Stimulated activated CD8-positive, alpha-beta memory T cell treated with anti-CD3 and anti-CD28 coated beads, Interleukin-7, amount 100 ng/mL, for 48 hours (primary cell): ENCODE data around the gene CDK6.

Source experiments
- DNase-seq, 2 donors: peaks; one replicate each; pipeline ENCODE4 v3.0.0-alpha.2; 2020; ENCODE audit warnings: low read depth in 1 of 2; ENCODE audit errors: extremely low read depth in 1 of 2

Gene CDK6

GRCh38 chr7:92631067-92631849 lies 205.1 kb downstream of the CDK6 start:
- peak in 1 of 2 donors; percentile 70 for DNase-seq

GRCh38 chr7:92629779-92630178 lies 206.6 kb downstream of the CDK6 start:
- no peak for DNase-seq

- no peak for DNase-seq
Observed at GRCh38 chr7:92627956-92628355, 208.4 kb downstream of the CDK6 start.

- no peak for DNase-seq
Observed at GRCh38 chr7:92626281-92626809, 210.0 kb downstream of the CDK6 start.

GRCh38 chr7:92625617-92626016 lies 210.8 kb downstream of the CDK6 start:
- no peak for DNase-seq

GRCh38 chr7:92624298-92624996 lies 211.9 kb downstream of the CDK6 start:
- no peak for DNase-seq

GRCh38 chr7:92623544-92623943 lies 212.8 kb downstream of the CDK6 start:
- no peak for DNase-seq

GRCh38 chr7:92622685-92623084 lies 213.7 kb downstream of the CDK6 start:
- DNase-seq: no peak

- no peak for DNase-seq
Observed at GRCh38 chr7:92622030-92622429, 214.3 kb downstream of the CDK6 start.

- DNase-seq: no peak
Observed at GRCh38 chr7:92621561-92622023, 214.8 kb downstream of the CDK6 start.

- peak in 1 of 2 donors; percentile 61 for DNase-seq
Observed at GRCh38 chr7:92621026-92621540, 215.3 kb downstream of the CDK6 start.

GRCh38 chr7:92615861-92616260 lies 220.5 kb downstream of the CDK6 start:
- no peak for DNase-seq

GRCh38 chr7:92614660-92615174 lies 221.7 kb downstream of the CDK6 start:
- no peak for DNase-seq

GRCh38 chr7:92613720-92614119 lies 222.7 kb downstream of the CDK6 start:
- DNase-seq: no peak

- no peak for DNase-seq
Observed at GRCh38 chr7:92613214-92613613, 223.2 kb downstream of the CDK6 start.

GRCh38 chr7:92612501-92612900 lies 223.9 kb downstream of the CDK6 start:
- DNase-seq: no peak

- no peak for DNase-seq
Observed at GRCh38 chr7:92611735-92612134, 224.6 kb downstream of the CDK6 start.

GRCh38 chr7:92609921-92610518 lies 226.4 kb downstream of the CDK6 start:
- DNase-seq: no peak

GRCh38 chr7:92608380-92609322 lies 227.7 kb downstream of the CDK6 start:
- no peak for DNase-seq

- no peak for DNase-seq
Observed at GRCh38 chr7:92606985-92607384, 229.4 kb downstream of the CDK6 start.
